GM12878 (cell line): ENCODE data around the gene NUP93. TPM values are rescaled to one million over a fixed set of nuclear protein-coding genes. Genes with fewer than 3 reads are reported as not detected.

Experiments
- ATAC-seq: fragments of 200-7000 bp; cut with Tn5 transposase; 3 replicates; pipeline ENCODE4 v1.9.1; 2020; ENCODE audit warnings: mild to moderate bottlenecking, moderate library complexity
- BruUV-seq: library from RNA; stranded (reverse); fragments of 400-500 nt; replicated peaks from 2 replicates; lab custom pipeline; 2021; lab: Mats Ljungman, UMichigan
- CTCF ChIA-PET: fragments of 300-600 bp; sonication (Branson Sonifier 250); formaldehyde crosslinking; extraction: SDS; loops from one replicate; lab custom pipeline; 2021; ENCODE audit warnings: inconsistent platforms; lab: Yijun Ruan, JAX
- POLR2A ChIA-PET: fragments of 350-600 bp; formaldehyde crosslinking; extraction: SDS; loops from one replicate; lab custom pipeline; 2021; ENCODE audit warnings: inconsistent platforms; lab: Charles Lee
- RAD21 ChIA-PET: fragments of 300-600 bp; sonication (Branson Sonifier 250); formaldehyde crosslinking; loops from one replicate; lab custom pipeline; 2023; ENCODE audit warnings: antibody characterized with exemption; ENCODE audit not compliant: unreplicated experiment; lab: Charles Lee
- SMC1A ChIA-PET: fragments of 300-600 bp; sonication (Branson Sonifier 250); formaldehyde crosslinking; loops from one replicate; lab custom pipeline; 2023; ENCODE audit not compliant: unreplicated experiment, uncharacterized antibody; lab: Charles Lee
- DNase-seq: peaks from one replicate; pipeline ENCODE4 v3.0.0-alpha.2; 2011; ENCODE audit warnings: low read depth, low spot score
- FAIRE-seq: peaks from 3 replicates; lab custom pipeline; 2011; peaks lifted over from hg19 to GRCh38; lab: Jason Lieb, UNC
- H2AFZ ChIP-seq: 2 replicates; pipeline ENCODE4 v1.6.0; 2011; ENCODE audit warnings: low read depth, low read length, control low read depth; ENCODE audit not compliant: control insufficient read depth
- H3K27ac ChIP-seq: 2 replicates; pipeline ENCODE4 v1.5.1; 2011; ENCODE audit warnings: control low read depth; ENCODE audit not compliant: control insufficient read depth, insufficient read depth
- H3K27me3 ChIP-seq, 2 experiments: replicated peaks in 1 of 2; 2 replicates each; pipeline versions ENCODE4 v1.6.0 to v1.6.1; 2011; ENCODE audit warnings: low read length in 1 of 2; ENCODE audit not compliant: control insufficient read depth in 2 of 2, insufficient read depth in 2 of 2
- H3K36me3 ChIP-seq, 2 experiments: 2 replicates each; pipeline ENCODE4 v1.5.1; 2011; ENCODE audit warnings: low read length in 1 of 2; ENCODE audit not compliant: control insufficient read depth in 2 of 2, insufficient read depth in 2 of 2
- H3K4me1 ChIP-seq: 2 replicates; pipeline ENCODE4 v1.6.1; 2011; ENCODE audit warnings: mild to moderate bottlenecking, low read length, moderate library complexity, mixed read lengths; ENCODE audit not compliant: control insufficient read depth, insufficient read depth
- H3K4me2 ChIP-seq: 2 replicates; pipeline ENCODE4 v1.6.0; 2011; ENCODE audit warnings: control low read depth; ENCODE audit not compliant: control insufficient read depth, insufficient read depth
- H3K4me3 ChIP-seq: fragments of 200-600 bp; sonication (generic); 2 replicates; pipeline ENCODE4 v1.5.1; 2016
- H3K79me2 ChIP-seq: 2 replicates; pipeline ENCODE4 v1.6.0; 2011; ENCODE audit warnings: low read length; ENCODE audit not compliant: control insufficient read depth, insufficient read depth
- H3K9ac ChIP-seq: 2 replicates; pipeline ENCODE4 v1.8.0; 2011; ENCODE audit warnings: low read length, control low read depth, mixed read lengths; ENCODE audit not compliant: control insufficient read depth, insufficient read depth
- H3K9me3 ChIP-seq: replicated peaks from 3 replicates; pipeline ENCODE4 v1.5.1; 2011; ENCODE audit warnings: mild to moderate bottlenecking, low read length; ENCODE audit not compliant: control insufficient read depth, insufficient read depth
- H4K20me1 ChIP-seq: 2 replicates; pipeline ENCODE4 v1.6.0; 2011; ENCODE audit not compliant: control insufficient read depth, insufficient read depth
- DPF2 ChIP-seq: fragments of 450-650 bp; IDR thresholded peaks from 2 replicates; pipeline ENCODE4 v1.6.1; 2017; ENCODE audit warnings: mild to moderate bottlenecking
- EP300 ChIP-seq, 2 experiments: fragments of 150-350 bp in 1 of 2; IDR thresholded peaks; 2 replicates each; pipeline ENCODE4 v1.6.1; 2011 to 2012; ENCODE audit warnings: low read depth in 2 of 2, low read length in 2 of 2, borderline replicate concordance in 1 of 2, improper control_type of control experiment in 1 of 2, inconsistent platforms in 1 of 2; ENCODE audit not compliant: control insufficient read depth in 1 of 2
- MAX ChIP-seq: IDR thresholded peaks from 2 replicates; pipeline ENCODE4 v1.6.1; 2012; ENCODE audit warnings: low read depth, low read length, improper control_type of control experiment
- MYB ChIP-seq: fragments of 150-350 bp; IDR thresholded peaks from 2 replicates; pipeline ENCODE4 v1.6.1; 2014; ENCODE audit warnings: mild to moderate bottlenecking, low read depth, low read length, borderline replicate concordance
- NR2F1 ChIP-seq: fragments of 450-650 bp; conservative IDR thresholded peaks from 2 replicates; pipeline ENCODE4 v1.6.1; 2017; ENCODE audit warnings: mild to moderate bottlenecking
- RFX5 ChIP-seq: IDR thresholded peaks from 2 replicates; pipeline ENCODE4 v1.6.1; 2011; ENCODE audit warnings: low read depth, low read length, improper control_type of control experiment
- RUNX3 ChIP-seq: IDR thresholded peaks from 2 replicates; pipeline ENCODE4 v1.6.1; 2012; ENCODE audit warnings: low read length, inconsistent platforms
- TAF1 ChIP-seq: IDR thresholded peaks from 2 replicates; pipeline ENCODE4 v1.6.1; 2011; ENCODE audit warnings: mild to moderate bottlenecking, low read depth, low read length, borderline replicate concordance
- ZNF217 ChIP-seq: fragments of 450-650 bp; IDR thresholded peaks from 2 replicates; pipeline ENCODE4 v1.6.1; 2017; ENCODE audit warnings: antibody characterized with exemption, mild to moderate bottlenecking
- ZSCAN29 ChIP-seq: fragments of 450-650 bp; IDR thresholded peaks from 2 replicates; pipeline ENCODE4 v1.6.1; 2017; ENCODE audit warnings: mild to moderate bottlenecking, moderate library complexity
- WGBS: methylation state at CpG from one replicate; pipeline ENCODE4 v1.1.6; 2016; ENCODE audit warnings: low lambda C conversion rate; ENCODE audit not compliant: insufficient replicate concordance, insufficient coverage; ENCODE audit errors: missing lambda C conversion rate; 5-methylcytosine and 5-hydroxymethylcytosine counted together
- in situ Hi-C: fragments of 300-500 bp; cut with MboI; formaldehyde crosslinking; loops from 9 replicates; pipeline ENCODE4 v1.14.3; 2018; ENCODE audit warnings: mixed read lengths
- intact Hi-C: fragments of 100-400 bp; cut with micrococcal nuclease; formaldehyde crosslinking; loops from one replicate; pipeline ENCODE4 v1.14.2; 2022; ENCODE audit not compliant: unreplicated experiment
- polyA plus RNA-seq, 11 experiments: library from polyadenylated mRNA; depleted of rRNA in 4 of 11; unstranded in 6 of 11; stranded (reverse) in 5 of 11; fragments of >200 nt; fragmentation: Nextera tagmentation in 4 of 11; fragmentation: Illumina TruSeq in 1 of 11; extraction: Ambion mirVana in 4 of 11; extraction: Trizol in 1 of 11; gene quantifications; 1 replicate in 1 of 11; 2 replicates in 10 of 11; pipeline versions ENCODE4 v1.2.1 to v1.2.3, GENCODE V29; 2011 to 2016; ENCODE audit warnings: inconsistent platforms in 2 of 11, missing spikeins in 2 of 11, low read depth in 1 of 11
- total RNA-seq, 4 experiments: library from RNA; depleted of rRNA in 3 of 4; stranded (reverse); fragments of >200 nt in 3 of 4; fragmentation: Illumina TruSeq in 1 of 4; extraction: Trizol in 1 of 4; gene quantifications; 2 replicates each; pipeline versions ENCODE4 v1.2.1 to v1.2.3, GENCODE V29; 2013 to 2021

The NUP93 gene
- total and polyA plus RNA-seq, 10 of the 15 experiments (the other 5 are each of a cell fraction or from before 2014, with no cell fraction given), result 82.2 to 175 (median 101) TPM

GRCh38 chr16:56833243-56833970 is 103.5 kb downstream of the NUP93 start:
- Histone ChIP-seq H3K27ac (no peak overlapping the region), H3K27me3 (no peaks in the 10 kb centered on the region), H3K4me1 (no peaks in the 10 kb centered on the region), H3K79me2 (no peaks in the 10 kb centered on the region), H3K9ac (no peak overlapping the region), H3K36me3 (peaks cover 16 to 19% of the 10 kb centered on the region in 2 experiments; a peak in 3 of 4 replicates), H2AFZ (no peak overlapping the region), H3K9me3 (no peaks in the 10 kb centered on the region), H4K20me1 (no peaks in the 10 kb centered on the region), H3K4me2 (no peak overlapping the region), H3K4me3 (no peak overlapping the region)
- ChIA-PET SMC1A (interaction anchor here (0.9 kb wide), 1 partner anchor 22 kb away, joined by 3 read pairs; no protein-coding TSS in a partner anchor), CTCF (no interaction called here), RAD21 (no interaction called here), POLR2A (no interaction called here)
- BruUV-seq, result no TSS peak
- FAIRE-seq (no peak), DNase-seq (no peak), ATAC-seq (no peak)
- in situ Hi-C loops (no loop called here), intact Hi-C loops (no loop called here)
- 64% methylated on average over 9 of the region's 9 CpGs for WGBS
- TF ChIP-seq RUNX3 (peak; percentile 63), ZNF217 (no peak)

GRCh38 chr16:56835320-56835719 is 105.4 kb downstream of the NUP93 start:
- no peak overlapping the region for H2AFZ ChIP-seq
- ChIA-PET SMC1A (interaction anchor here (0.7 kb wide), 1 partner anchor 39 kb away, joined by 3 read pairs; no protein-coding TSS in a partner anchor), RAD21 (no interaction called here), CTCF (no interaction called here), POLR2A (no interaction called here)
- WGBS, result 90% methylated on average over 2 of the region's 2 CpGs
- in situ Hi-C loops (no loop called here), intact Hi-C loops (no loop called here)
- H3K4me1 ChIP-seq, result no peaks in the 10 kb centered on the region
- H3K9me3 ChIP-seq, result no peaks in the 10 kb centered on the region
- no peak overlapping the region for H3K9ac ChIP-seq
- ATAC-seq (no peak), DNase-seq (no peak), FAIRE-seq (no peak)
- no peak overlapping the region for H3K27ac ChIP-seq
- no peaks in the 10 kb centered on the region for H4K20me1 ChIP-seq
- BruUV-seq, result no TSS peak
- no peak overlapping the region for H3K4me3 ChIP-seq
- H3K27me3 ChIP-seq, result no peaks in the 10 kb centered on the region
- H3K36me3 ChIP-seq, result peaks cover 17 to 19% of the 10 kb centered on the region in 2 experiments; a peak in 3 of 4 replicates
- H3K4me2 ChIP-seq, result no peak overlapping the region
- TF ChIP-seq MAX (no peak), ZSCAN29 (no peak), TAF1 (no peak), NR2F1 (no peak), EP300 (IDR thresholded peaks at IDR 0.05; ENCODE audit: borderline replicate concordance in 1 of 2, control insufficient read depth in 1 of 2, low read depth in 2 of 2, low read length in 2 of 2) (no peak), DPF2 (no peak), RFX5 (no peak), MYB (no peak)
- no peaks in the 10 kb centered on the region for H3K79me2 ChIP-seq
